Measurements from ENCODE around the gene FCER2.

The FCER2 gene

DNA sequence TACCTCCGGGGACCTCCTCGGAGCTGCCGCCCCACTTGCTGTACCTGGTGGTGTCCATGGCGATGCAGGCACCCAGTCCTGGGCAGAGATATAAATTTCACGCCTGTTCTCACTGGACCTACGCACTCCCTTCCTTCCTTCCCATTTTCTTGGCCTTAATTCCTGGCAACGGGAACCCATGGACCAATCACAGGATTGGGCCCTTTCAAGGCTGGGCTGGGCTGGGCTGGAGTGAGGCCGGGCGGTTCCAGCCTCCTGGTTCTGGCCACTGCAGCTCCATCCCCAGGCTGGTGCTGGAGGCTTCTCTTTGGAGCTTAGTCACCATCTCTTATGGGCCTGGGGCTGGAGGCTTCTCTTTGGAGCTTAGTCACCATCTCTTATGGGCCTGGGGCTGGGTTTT lies 30.1 kb upstream of the FCER2 start, which contains the start of gene CLEC4G:
Gene CLEC4G, minus strand, starts transcription at position 66 of the 400 bp plus-strand sequence. Its CDS starts 8 bp downstream, at position 58.
- DNase-seq (ENCODE audit: low spot score), result no peak

DNA sequence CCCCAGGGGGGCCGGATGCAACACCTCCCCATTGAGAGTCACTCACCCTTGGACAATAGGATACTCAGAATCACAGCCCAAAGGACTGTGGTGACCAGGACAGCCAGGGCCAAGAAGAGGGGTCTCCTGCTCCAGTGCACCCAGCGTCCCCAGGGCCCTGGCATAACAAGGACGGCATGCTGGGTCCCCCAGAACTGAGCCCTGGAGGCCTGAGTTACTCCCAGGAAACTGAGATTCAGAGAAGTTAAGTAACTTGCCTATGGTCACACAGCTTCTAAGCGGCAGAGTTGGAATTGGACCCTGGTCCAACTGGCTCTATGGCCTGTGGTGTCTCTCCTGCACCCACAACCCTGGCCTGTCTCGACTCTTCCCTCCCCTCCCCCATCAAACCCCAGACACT lies 29.7 kb upstream of the FCER2 start:
- DNase-seq (ENCODE audit: low spot score), result no peak

DNA sequence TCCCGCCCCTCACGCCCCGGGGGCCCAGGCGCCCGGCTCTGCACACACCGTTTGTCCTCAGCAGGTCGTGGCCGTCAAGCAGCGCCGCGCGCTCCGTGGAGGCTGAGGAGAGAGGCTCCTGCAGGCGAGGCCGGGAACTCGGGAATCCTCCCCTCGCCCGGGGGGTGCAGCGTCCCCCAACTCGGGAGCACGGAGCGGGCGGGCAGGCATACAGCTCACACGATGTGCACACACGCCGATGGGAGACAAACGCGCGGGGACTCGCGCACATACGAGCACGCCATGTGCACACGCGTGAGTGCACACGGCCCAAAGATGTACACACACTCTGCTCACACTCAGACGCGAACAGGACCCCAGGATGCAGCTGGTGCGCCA lies 29.3 kb upstream of the FCER2 start:
- no peak for DNase-seq (ENCODE audit: low spot score)

DNA sequence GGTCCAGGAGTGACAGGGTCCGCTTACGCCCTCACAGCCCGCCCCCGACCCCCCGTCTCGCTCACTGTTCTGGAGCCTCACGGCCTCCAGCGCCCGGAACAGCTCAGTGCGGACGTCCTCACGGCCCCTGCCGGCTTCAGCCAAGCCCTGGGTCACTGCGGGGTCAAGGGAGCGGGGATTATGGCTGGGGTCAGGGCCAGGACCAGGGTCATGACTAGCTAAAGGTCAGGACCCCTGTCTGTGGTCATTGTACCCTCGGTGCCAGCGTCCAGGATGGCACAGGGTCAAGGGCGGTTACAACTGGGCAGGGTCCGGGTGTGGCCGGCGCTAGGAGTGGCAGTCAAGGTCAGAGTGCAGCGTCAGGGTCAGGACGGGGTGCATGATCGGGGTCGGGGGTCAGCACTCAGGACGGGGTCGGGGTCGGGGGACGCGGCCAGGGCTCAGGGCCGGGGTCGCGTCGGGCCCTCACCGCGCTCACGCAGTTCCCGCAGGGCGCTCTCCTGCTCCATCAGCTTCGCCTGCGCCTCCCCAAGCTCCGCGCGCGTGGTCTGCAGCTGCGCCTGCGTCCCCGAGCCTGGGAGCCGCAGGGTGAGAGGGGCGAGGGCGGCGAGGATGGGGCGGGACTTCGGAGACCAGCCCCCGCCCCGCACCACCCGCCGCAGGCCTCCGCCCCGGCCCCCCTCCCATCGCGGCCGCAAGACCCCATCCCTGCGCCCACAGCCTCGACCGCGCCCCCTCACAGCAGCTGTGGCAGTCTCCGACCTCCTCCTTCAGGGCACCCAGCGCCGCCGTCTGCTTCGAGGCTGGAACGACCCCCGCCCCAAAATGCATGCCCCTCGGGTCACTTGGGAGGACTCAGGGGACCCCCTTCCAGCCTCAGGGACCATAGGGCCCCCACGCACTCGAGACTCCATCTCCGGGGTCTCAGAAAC lies 28.6 kb upstream of the FCER2 start:
- DNase-seq (ENCODE audit: low spot score), result no peak

DNA sequence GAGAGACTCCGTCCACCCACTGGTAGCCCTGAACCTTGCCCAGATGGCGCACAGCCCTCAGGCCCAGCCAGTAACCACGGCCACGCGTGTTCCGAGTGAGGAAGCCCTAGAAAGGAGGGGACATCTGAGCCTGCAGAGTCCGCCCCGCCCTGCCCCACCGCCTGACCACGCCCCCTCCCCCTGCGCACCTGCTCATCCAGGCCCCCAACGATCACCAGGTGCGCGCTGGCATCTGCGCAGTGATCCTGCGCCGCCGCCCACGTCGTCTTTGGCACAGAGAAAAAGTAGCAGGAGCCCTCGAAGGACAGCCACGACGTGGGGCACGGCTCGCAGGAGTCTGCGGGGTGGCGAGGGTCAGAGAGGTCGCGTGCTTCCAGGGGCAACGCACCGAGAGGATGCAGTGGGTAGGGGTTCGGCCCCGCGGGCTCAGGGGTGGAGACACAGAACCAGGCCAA lies 27.9 kb upstream of the FCER2 start:
- no peak for DNase-seq (ENCODE audit: low spot score)

DNA sequence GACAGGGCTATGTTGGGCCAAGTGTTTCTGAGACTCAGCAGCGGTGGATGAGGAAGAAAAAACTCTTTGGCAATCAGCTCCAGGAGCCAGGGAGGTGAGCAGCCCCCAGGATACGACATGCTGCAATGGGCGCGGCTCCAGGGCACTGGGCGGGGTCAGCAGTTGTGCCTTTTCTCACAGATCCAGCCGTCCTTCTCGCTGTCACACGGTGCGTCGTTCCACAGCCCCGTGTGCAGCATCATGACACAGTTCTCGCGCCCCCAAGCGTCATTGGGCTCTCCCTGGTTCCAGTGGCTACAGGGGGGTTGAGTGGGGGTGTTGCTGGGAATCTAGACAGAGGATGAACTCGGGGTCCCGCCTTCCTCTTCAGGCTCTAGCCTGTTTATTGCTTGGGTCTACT lies 27.3 kb upstream of the FCER2 start:
- no peak for DNase-seq (ENCODE audit: low spot score)

DNA sequence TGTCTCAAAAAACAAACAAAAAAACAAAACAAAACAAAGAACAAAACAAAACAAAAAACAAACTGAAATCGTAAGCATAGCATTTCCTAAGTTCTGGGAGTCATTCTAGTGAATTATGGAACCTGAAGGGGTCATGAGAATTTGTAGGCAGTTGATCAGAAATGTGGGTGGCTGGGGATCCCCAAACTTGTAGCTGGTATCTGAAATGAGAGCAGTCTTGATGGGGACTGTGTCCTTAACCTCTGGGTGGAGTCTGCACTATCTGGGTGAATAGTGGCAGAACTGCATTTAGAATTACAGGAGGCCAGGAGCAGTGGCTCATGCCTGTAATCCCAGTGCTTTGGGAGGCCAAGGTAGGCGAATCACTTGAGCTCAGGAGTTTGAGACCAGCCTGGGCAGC lies 23.9 kb upstream of the FCER2 start:
- DNase-seq (ENCODE audit: low spot score), result no peak

DNA sequence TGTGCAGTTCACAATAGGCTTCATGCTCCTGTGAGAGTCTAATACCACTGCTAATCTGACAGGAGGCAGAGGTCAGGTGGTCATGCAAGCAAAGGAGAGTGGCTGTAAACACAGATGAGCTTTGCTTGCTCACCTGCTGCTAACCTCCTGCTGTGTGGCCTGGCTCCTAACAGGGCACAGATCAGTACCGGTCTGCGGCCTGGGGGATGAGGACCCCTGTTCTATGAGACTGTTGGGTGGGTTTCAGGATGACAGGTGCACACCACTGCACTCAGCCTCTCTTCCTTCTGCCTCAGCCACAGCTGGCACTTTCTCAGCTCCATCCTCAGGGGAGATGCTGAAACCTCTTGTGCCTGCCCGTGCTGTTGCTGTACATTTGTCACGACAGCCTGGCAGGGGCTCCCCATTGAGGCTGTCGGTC lies 20.3 kb upstream of the FCER2 start:
- no peak for DNase-seq (ENCODE audit: low spot score)

DNA sequence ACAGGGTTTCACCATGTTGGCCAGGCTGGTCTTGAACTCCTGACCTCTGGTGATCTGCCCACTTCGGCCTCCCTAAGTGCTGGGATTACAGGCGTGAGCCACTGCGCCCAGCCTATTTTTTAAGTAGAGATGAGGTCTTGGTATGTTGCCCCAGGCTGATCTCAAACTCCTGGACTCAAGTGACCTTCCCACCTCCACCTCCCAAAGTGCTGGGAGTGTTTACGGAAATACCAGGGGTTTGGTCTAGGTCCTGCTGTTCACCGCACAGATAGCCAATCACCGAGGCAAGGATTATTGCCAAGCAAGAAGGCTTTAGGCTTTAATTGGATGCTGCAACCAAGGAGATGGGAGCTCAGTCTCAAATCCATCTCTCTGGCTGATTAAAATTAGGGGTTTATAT lies 18.4 kb upstream of the FCER2 start:
- no peak for DNase-seq (ENCODE audit: low spot score)

DNA sequence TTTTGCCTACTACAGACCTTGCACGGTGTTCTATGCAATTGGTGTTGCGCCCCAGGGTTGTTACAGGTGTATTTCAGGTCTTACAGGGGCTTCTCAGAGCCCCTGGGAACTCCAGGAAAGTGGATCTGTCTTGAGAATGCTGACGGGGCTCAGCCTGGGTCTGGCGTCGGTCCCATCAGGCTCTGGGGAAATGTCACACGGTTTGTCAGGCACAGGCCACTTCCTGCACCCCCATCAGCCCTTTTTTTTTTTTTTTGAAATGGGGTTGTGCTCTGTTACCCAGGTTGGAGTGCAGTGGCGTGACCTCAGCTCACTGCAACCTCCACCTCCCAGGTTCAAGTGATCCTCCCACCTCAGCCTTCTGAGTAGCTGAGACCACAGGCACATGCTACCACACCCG lies 16.7 kb upstream of the FCER2 start:
- no peak for DNase-seq (ENCODE audit: low spot score)

DNA sequence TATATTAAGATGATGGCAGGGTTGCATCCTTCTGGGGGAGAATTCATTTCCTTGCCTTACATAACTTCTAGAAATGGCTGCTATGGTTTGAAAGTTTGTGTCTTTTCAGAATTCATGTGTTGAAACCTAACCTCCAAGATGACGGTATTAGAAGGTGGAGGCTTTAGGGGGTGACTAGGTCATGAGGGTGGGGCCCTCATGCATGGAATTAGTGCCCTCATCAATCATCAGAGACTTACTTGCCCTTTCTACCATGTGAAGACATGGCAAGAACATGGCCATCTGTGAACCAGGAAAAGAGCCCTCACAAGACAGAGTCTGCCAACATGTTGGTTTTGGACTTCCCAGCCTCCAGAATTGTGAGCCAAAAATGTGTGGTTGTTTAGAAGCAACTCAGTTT lies 14.8 kb upstream of the FCER2 start:
- DNase-seq (ENCODE audit: low spot score), result no peak

DNA sequence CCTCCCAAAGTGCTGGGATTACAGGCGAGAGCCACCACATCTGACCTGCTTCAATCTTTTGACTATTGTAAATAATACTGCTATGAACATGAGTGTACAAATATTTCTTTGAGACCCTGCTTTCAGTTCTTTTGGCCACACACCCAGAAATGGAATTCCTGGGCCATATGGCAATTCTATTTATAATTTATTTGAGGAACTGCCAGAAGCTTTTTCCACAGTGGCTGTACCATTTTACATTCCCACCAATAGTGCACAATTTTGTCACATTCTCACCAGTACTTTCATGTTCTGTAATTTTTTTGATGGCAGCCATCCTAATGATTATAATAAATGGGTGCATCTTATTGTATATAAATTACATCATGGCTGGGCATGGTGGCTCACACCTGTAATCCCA lies 13.7 kb upstream of the FCER2 start:
- DNase-seq (ENCODE audit: low spot score), result no peak

DNA sequence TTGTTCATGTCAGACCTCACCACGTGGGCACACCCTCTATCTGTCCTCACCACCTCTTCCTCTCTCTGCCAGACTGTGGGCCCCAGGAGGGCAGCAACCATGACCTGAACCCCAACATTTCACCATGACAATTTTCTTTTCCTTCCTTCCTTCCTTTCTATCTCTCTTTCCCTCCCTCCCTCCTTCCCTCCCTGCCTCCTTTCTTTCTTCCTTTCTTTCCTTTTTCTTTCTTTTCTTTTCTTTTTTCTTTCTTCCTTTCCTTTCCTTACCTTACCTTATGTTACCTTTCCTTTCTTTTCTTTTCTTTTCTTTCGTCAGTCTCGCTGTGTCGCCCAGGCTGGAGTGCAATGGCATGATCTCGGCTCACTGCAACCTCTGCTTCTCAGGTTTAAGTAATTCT lies 8.7 kb upstream of the FCER2 start:
- DNase-seq (ENCODE audit: low spot score), result no peak

DNA sequence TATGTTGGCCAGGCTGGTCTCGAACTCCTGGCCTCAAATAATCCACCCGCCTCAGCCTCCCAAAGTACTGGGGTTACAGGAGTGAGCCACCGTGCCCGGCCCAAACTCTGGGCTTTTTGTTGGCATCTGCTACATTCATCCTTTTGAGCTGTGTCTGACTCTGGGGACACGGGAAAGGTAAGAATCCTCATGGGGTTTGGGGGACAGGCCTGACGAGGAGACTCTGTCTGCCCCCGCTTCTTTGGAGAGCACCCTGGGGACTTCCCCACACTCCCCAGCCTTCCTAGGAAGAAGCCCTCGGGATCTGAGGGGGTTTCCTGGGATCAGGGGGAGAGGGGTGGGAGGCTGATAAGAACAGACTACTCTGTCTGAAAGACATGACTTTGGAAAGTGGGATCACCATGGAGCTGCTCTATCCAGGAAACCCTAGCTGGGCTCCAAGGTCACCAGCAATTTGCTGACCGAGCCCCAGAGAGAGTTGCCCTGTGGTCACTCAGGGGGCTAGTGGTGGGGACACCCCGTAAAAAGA lies 8.1 kb upstream of the FCER2 start:
- DNase-seq (ENCODE audit: low spot score), result no peak

DNA sequence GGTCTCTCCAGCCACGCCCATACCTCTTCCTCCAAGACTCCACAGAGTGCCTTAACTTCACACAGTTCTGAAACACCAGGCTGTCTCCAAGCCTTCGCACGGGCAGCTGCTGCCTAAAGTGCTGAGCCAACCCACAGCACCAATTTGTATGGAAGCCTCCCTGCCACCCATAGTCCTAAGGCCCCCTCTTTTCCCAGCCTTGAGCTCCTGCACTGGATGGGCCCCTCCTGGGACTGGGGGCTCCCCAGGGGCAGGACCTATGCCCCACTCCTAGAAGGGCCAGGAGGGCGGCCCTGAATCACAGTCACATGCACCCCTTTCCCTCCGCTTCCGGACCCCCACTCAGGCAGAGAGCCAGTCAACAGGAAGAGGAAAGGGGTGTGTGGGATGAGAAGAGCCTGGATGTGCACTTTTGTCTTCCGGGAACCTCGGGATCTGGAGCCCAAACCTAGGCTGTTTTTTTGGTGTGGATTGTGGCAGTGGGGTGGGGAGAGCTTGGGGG lies 5.1 kb upstream of the FCER2 start:
- no peak for DNase-seq (ENCODE audit: low spot score)

DNA sequence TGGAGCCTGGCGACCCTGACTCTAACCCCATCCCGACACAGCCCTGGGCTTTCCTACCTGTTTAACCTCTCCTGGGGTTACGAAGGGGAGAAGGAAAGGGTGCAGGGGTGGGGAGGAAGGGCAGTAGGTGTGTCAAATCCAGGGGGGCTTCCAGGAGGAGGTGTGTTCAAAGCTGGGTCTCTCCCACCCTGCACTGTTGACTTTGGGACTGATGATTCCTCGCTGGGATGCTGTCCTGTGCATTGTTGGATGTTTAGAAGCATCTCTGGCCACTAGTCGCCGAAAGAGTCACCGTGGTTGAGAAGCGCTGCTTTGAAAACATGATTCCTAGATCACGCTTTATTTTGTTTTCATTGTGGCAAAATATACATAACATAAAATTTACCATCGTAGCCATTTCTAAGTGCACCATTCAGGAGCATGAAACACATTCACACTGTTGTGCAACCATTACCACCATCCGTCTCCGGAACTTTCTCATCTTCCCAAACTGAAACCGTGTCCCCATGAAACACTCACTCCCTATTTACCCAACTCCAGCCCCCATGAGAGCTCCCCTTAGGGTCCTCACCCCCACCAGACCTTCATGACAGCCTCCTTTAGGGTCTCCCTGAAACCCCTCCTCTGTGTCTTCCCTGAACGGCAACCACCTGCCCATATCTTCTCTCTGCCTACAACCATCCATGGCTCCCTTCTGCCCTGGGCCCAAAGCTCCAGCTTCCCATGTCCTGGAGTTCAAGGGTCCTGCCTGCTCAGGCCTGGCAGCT lies 4.4 kb upstream of the FCER2 start:
- DNase-seq (ENCODE audit: low spot score), result no peak

DNA sequence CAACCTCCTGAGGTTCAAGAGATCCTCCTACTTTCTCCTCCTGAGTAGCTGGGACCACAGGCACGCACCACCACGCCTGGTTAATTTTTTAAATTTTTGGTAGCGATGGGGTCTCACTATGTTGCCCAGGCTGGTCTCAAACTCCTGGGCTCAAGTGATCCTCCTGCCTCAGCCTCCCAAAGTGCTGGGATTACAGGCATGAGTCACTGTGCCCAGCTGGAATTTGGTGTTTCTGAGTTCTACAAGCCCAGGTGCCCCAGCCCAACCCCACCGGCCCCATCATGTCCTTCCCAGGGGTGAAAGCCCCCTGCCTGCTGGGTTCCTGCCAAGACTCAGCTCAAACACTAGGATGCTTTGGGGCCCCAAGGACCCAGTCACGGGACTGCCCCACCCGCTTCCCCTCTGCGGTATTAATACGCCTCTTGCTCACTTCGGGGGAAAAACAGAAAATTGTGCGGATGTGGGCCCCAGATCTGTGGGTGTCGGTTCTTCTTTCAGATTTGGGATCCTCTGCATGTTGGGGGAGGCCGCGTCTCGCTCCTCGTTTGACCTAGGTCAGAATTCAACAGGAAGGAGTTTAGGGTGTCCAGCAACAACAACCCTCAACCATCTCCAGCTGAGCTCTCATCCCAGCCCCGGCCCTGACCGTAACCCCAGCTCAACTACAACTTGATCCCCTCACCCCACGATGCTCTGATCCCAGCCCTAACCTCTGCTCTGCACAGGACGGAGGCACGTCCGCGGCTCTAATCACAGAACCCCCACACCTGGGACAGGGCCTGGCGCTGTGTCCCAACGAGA lies 3.7 kb upstream of the FCER2 start:
- peak; percentile 69 for DNase-seq (ENCODE audit: low spot score)

DNA sequence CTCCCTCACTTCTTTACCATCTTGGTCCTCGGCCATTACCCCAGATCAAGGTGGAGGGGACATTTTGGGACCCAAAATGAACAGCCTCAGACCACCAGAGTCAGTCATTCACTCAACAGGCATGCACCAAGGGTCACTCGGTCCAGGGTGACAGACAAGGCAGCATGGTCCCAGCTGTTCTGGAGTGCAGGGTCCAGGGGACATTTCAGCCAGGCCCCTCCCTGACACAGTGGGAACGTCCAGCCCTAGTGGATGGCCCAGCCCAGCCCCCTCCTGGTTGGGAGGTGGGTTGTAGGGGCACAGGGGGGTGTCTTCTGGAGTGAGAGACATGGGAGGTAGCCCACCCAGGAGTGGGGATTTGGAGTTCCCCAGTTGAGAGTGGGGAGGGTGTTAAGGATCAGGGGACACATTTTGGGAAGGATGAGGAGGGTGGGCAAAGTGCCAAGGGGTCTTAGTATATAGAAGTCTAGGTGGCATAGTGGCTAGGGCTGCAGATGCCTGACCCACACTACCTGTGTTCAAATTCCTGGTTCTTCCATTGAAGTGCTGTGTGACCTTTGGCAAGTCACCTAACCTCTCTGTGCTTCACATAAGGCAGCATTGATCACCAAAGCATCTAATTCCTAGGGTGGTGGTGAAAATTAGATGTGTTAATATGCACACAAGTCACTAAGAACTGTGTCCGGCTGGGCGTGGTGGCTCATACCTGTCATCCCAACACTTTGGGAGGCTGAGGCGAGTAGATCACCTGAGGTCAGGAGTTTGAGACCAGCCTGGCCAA lies 2.5 kb upstream of the FCER2 start:
- DNase-seq (ENCODE audit: low spot score), result no peak

DNA sequence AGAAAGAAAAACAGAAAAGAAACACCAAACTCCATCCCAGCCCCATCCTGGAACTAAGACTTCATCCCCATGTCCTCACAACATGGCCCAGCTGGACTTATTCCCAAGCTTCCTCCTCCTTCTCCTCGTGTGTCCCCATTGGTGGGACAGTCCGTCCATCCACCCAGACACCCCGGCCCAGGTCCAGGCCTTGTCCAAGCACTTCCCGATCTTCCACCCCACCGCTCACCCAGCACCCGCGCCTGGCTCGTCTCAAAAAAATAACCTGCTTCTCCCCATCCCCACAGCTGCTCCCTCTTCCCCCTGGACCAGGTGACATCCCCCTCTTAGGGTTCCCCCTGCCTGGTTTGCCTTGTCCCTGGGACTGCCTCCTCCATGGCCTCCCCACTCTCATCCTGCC lies 1.4 kb upstream of the FCER2 start:
- no peak for DNase-seq (ENCODE audit: low spot score)

DNA sequence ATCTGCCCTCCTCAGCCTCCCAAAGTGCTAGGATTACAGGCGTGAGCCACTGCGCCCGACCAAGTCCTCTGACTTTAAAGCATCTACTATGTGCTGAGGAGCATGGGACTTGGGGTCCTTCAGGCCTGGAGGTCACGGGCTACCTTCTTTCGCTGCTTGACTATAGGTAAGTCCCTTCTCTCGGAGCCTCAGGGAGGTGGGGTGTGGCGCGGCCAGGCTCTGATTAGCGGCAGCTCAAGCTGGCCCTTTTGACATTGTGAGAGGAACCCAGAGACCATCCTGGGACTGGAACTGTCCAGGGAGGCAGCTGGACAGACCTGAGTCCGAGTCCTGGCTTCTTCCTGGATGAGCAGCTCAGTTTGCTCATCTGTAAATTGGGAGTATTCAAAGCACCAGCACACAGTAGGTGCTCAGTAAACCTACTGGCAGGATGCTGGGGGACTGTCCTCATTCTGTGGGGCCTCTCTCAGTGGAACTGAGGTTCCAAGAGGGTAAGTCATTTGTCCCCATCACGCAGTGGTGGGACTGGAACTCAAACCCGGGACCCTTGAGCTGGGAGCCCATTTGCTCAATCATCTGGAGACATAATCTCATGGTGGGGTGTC lies 780 bp downstream of the FCER2 start:
- no peak for DNase-seq (ENCODE audit: low spot score)
